SK-N-SH (cell line): ENCODE results near the gene BCLAF1. TPM values are rescaled to one million over a fixed set of nuclear protein-coding genes. Genes with fewer than 3 reads are reported as not detected.

Experiments
- CTCF ChIA-PET: fragments of 300-600, 350-600 bp; formaldehyde crosslinking; extraction: SDS; loops from one replicate; lab custom pipeline; 2021; lab: Yijun Ruan, JAX
- POLR2A ChIA-PET: fragments of 350-600 bp; sonication (Branson Sonifier 250); formaldehyde crosslinking; extraction: SDS; loops from one replicate; lab custom pipeline; 2020; ENCODE audit warnings: antibody characterized with exemption, inconsistent platforms; lab: Yijun Ruan, JAX
- DNase-seq: peaks from one replicate; pipeline ENCODE4 v3.0.0; 2012
- H2AFZ ChIP-seq: fragments of 200-600 bp; sonication (generic); 2 replicates; pipeline ENCODE4 v1.8.1; 2016; ENCODE audit warnings: antibody characterized with exemption, mild to moderate bottlenecking, low read depth
- H3F3A ChIP-seq: fragments of 200-600 bp; sonication (generic); replicated peaks from 2 replicates; pipeline ENCODE3; 2016; ENCODE audit warnings: antibody characterized with exemption, mild to moderate bottlenecking; ENCODE audit not compliant: insufficient read depth
- H3K27ac ChIP-seq, 2 experiments: fragments of 200-500 bp in 1 of 2; fragments of 200-600 bp in 1 of 2; sonication (Bioruptor generic) in 1 of 2; sonication (generic), shearing (Covaris generic) in 1 of 2; 2 replicates each; pipeline versions ENCODE4 v1.5.1 to v1.6.1; 2014 to 2016; ENCODE audit warnings: low read depth in 2 of 2, inconsistent platforms in 1 of 2, low read length in 1 of 2, mild to moderate bottlenecking in 1 of 2, mixed read lengths in 1 of 2
- H3K27me3 ChIP-seq: fragments of 200-600 bp; sonication (generic), shearing (Covaris generic); 2 replicates; pipeline ENCODE4 v1.6.1; 2016; ENCODE audit warnings: mixed run types; ENCODE audit not compliant: insufficient read depth
- H3K36me3 ChIP-seq, 2 experiments: fragments of 200-500 bp in 1 of 2; fragments of 200-600 bp in 1 of 2; sonication (Bioruptor generic) in 1 of 2; sonication (generic) in 1 of 2; replicated peaks in 1 of 2; 2 replicates each; pipeline versions ENCODE3 to v1.5.1; 2014 to 2016; ENCODE audit warnings: low read length in 1 of 2, mild to moderate bottlenecking in 1 of 2; ENCODE audit not compliant: insufficient read depth in 2 of 2, control insufficient read depth in 1 of 2
- H3K4me1 ChIP-seq, 2 experiments: fragments of 200-500 bp in 1 of 2; fragments of 200-600 bp in 1 of 2; sonication (Bioruptor generic) in 1 of 2; sonication (generic), shearing (Covaris generic) in 1 of 2; 2 replicates each; pipeline versions ENCODE4 v1.5.1 to v1.6.1; 2014 to 2016; ENCODE audit warnings: low read depth in 1 of 2, low read length in 1 of 2, mixed run types in 1 of 2; ENCODE audit not compliant: insufficient read depth in 2 of 2, control insufficient read depth in 1 of 2
- H3K4me2 ChIP-seq: fragments of 200-600 bp; sonication (generic), shearing (Covaris generic); 2 replicates; pipeline ENCODE4 v1.6.1; 2017; ENCODE audit warnings: mixed run types
- H3K4me3 ChIP-seq, 2 experiments: fragments of 200-500 bp in 1 of 2; fragments of 200-600 bp in 1 of 2; sonication (Bioruptor generic) in 1 of 2; sonication (generic), shearing (Covaris generic) in 1 of 2; 2 replicates each; pipeline versions ENCODE4 v1.5.1 to v1.8.1; 2014 to 2016; ENCODE audit warnings: low read depth in 2 of 2, inconsistent platforms in 1 of 2, low read length in 1 of 2, mild to moderate bottlenecking in 1 of 2, mixed read lengths in 1 of 2, moderate library complexity in 1 of 2
- H3K79me2 ChIP-seq: fragments of 200-600 bp; sonication (generic); 2 replicates; pipeline ENCODE4 v1.8.1; 2017; ENCODE audit warnings: mild to moderate bottlenecking; ENCODE audit not compliant: insufficient read depth
- H3K9ac ChIP-seq: fragments of 200-600 bp; sonication (generic); 2 replicates; pipeline ENCODE4 v1.6.1; 2017; ENCODE audit warnings: mixed run types
- H3K9me2 ChIP-seq: fragments of 200-600 bp; sonication (generic); 2 replicates; pipeline ENCODE4 v1.6.1; 2017; ENCODE audit warnings: mixed run types
- H3K9me3 ChIP-seq: fragments of 200-600 bp; sonication (generic); 2 replicates; pipeline ENCODE4 v1.6.1; 2017; ENCODE audit warnings: mixed run types, mild to moderate bottlenecking, moderate library complexity
- H4K20me1 ChIP-seq: fragments of 200-600 bp; sonication (generic); 2 replicates; pipeline ENCODE4 v1.6.1; 2017; ENCODE audit warnings: mild to moderate bottlenecking, mixed run types; ENCODE audit not compliant: insufficient read depth
- CTCF ChIP-seq: fragments of 200-600 bp; sonication (generic); IDR thresholded peaks from 2 replicates; pipeline ENCODE4 v1.6.1; 2017; ENCODE audit warnings: antibody characterized with exemption, mild to moderate bottlenecking, moderate library complexity
- ELF1 ChIP-seq: IDR thresholded peaks from 2 replicates; pipeline ENCODE4 v1.4.0; 2012
- FOSL2 ChIP-seq: IDR thresholded peaks from 2 replicates; pipeline ENCODE4 v1.4.0; 2012; ENCODE audit warnings: low read depth, mild to moderate bottlenecking, moderate library complexity, borderline replicate concordance
- IRF3 ChIP-seq: fragments of 150-350 bp; IDR thresholded peaks from 2 replicates; pipeline ENCODE4 v1.6.1; 2016; ENCODE audit warnings: mild to moderate bottlenecking, low read depth, low read length
- MAX ChIP-seq: IDR thresholded peaks from 2 replicates; pipeline ENCODE4 v1.4.0; 2012; ENCODE audit warnings: low read depth
- MXI1 ChIP-seq: IDR thresholded peaks from 2 replicates; pipeline ENCODE4 v1.6.1; 2012; ENCODE audit warnings: mild to moderate bottlenecking, low read depth, low read length, improper control_type of control experiment
- NFIC ChIP-seq: IDR thresholded peaks from 2 replicates; pipeline ENCODE4 v1.4.0; 2012; ENCODE audit warnings: borderline replicate concordance
- PBX3 ChIP-seq: IDR thresholded peaks from 2 replicates; pipeline ENCODE4; 2012
- RAD21 ChIP-seq: IDR thresholded peaks from 2 replicates; pipeline ENCODE4 v1.6.1; 2012; ENCODE audit warnings: mild to moderate bottlenecking, low read length
- RCOR1 ChIP-seq: fragments of 150-350 bp; IDR thresholded peaks from 2 replicates; pipeline ENCODE4 v1.6.1; 2017; ENCODE audit warnings: antibody characterized with exemption, low read length
- REST ChIP-seq: IDR thresholded peaks from 2 replicates; pipeline ENCODE4 v1.6.1; 2012; ENCODE audit warnings: mild to moderate bottlenecking, low read depth, low read length, moderate library complexity
- RFX5 ChIP-seq: IDR thresholded peaks from 2 replicates; pipeline ENCODE4 v1.6.1; 2012; ENCODE audit warnings: mild to moderate bottlenecking, improper control_type of control experiment, low read length
- TAF1 ChIP-seq: IDR thresholded peaks from 2 replicates; pipeline ENCODE4 v1.6.1; 2012; ENCODE audit warnings: low read depth, mild to moderate bottlenecking, low read length, moderate library complexity, borderline replicate concordance
- WGBS: methylation state at CpG from one replicate; pipeline ENCODE4 v1.1.6; 2017; ENCODE audit warnings: low lambda C conversion rate; 5-methylcytosine and 5-hydroxymethylcytosine counted together
- polyA plus RNA-seq, 3 experiments: library from polyadenylated mRNA; depleted of rRNA; stranded (reverse); fragments of >200 nt; gene quantifications; 2 replicates each; pipeline ENCODE4 v1.2.3, GENCODE V29; 2012

Gene BCLAF1
- polyA plus RNA-seq, 1 of the 3 experiments (the other 2 are of a cell fraction) = 21.9 TPM

GRCh38 chr6:136230219-136230853 lies 59.3 kb downstream of the BCLAF1 start:
- 98% methylated on average over 2 of the region's 2 CpGs for WGBS
- Histone ChIP-seq H3K4me1 (no peaks in the 10 kb centered on the region; a peak in 1 of 4 replicates), H3K9me3 (no peaks in the 10 kb centered on the region), H3K79me2 (no peaks in the 10 kb centered on the region), H3K36me3 (no peaks in the 10 kb centered on the region), H3K27ac (no peak overlapping the region), H3K4me3 (no peak overlapping the region), H3K9me2 (no peaks in the 10 kb centered on the region), H4K20me1 (no peaks in the 10 kb centered on the region), H3K4me2 (no peak overlapping the region), H3K27me3 (no peaks in the 10 kb centered on the region), H3K9ac (no peak overlapping the region), H3F3A (no peaks in the 10 kb centered on the region), H2AFZ (no peak overlapping the region)
- ChIA-PET CTCF (interaction anchor here (0.6 to 6.1 kb wide), 7 partner anchors 12 to 695 kb away, joined by 3 to 78 read pairs (median 4); no protein-coding TSS in a partner anchor), POLR2A (no interaction called here)
- no peak for TF ChIP-seq MAX
- TF ChIP-seq NFIC = no peak
- TF ChIP-seq CTCF = no peak
- TF ChIP-seq RAD21 = no peak
- DNase-seq = no peak

- Histone ChIP-seq H3K4me3 (no peak overlapping the region), H4K20me1 (no peaks in the 10 kb centered on the region), H3F3A (no peaks in the 10 kb centered on the region), H3K9me3 (no peaks in the 10 kb centered on the region), H2AFZ (no peak overlapping the region), H3K9ac (no peak overlapping the region), H3K4me2 (no peak overlapping the region), H3K27ac (no peak overlapping the region), H3K36me3 (no peaks in the 10 kb centered on the region), H3K4me1 (no peaks in the 10 kb centered on the region; a peak in 1 of 4 replicates), H3K79me2 (no peaks in the 10 kb centered on the region), H3K9me2 (no peaks in the 10 kb centered on the region), H3K27me3 (no peaks in the 10 kb centered on the region)
- DNase-seq = no peak
- ChIA-PET POLR2A (no interaction called here), CTCF (interaction anchor here (1.5 to 6.1 kb wide), 4 partner anchors 8 to 694 kb away, joined by 3 to 78 read pairs (median 24); no protein-coding TSS in a partner anchor)
- 98% methylated on average over 2 of the region's 2 CpGs for WGBS
- TF ChIP-seq IRF3 (no peak), CTCF (no peak), PBX3 (no peak), TAF1 (no peak), RCOR1 (no peak), MAX (no peak), ELF1 (no peak), REST (no peak), FOSL2 (no peak), MXI1 (no peak), RFX5 (no peak)
These were observed 60.8 kb downstream of the BCLAF1 start for GRCh38 chr6:136228814-136229213.
